HG02763 (cell line): Measurements from ENCODE around the gene VRK2.
"Not testable (repeated sequence)": the region's sequence is repeated elsewhere in the genome, so short reads cannot be mapped to it uniquely, and the experiment has no call there.

Source experiments
- ATAC-seq: cut with Tn5 transposase; IDR thresholded peaks from one replicate; pipeline ENCODE4 v1.9.1; 2021; ENCODE audit warnings: mild to moderate bottlenecking, moderate library complexity; ENCODE audit not compliant: unreplicated experiment

Gene VRK2

DNA sequence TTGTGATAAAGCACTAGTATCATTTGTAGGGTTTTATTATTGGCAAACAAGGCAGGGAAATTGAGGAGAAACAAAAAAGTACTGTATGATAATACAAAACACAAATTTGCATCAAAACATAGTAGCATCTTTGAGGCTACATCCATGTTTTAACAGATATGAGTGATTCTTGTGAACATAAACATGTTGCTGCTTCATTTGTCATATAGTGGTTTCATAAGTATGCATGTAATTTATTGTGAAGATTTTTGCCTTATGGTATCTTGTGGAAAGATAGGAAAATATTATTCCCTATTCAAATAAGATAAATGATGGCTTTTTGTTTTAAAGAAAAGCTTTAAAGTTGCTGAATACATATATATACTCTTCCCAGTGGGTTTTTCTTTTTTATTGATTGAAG lies 60.3 kb downstream of the VRK2 start:
- no peak for ATAC-seq

DNA sequence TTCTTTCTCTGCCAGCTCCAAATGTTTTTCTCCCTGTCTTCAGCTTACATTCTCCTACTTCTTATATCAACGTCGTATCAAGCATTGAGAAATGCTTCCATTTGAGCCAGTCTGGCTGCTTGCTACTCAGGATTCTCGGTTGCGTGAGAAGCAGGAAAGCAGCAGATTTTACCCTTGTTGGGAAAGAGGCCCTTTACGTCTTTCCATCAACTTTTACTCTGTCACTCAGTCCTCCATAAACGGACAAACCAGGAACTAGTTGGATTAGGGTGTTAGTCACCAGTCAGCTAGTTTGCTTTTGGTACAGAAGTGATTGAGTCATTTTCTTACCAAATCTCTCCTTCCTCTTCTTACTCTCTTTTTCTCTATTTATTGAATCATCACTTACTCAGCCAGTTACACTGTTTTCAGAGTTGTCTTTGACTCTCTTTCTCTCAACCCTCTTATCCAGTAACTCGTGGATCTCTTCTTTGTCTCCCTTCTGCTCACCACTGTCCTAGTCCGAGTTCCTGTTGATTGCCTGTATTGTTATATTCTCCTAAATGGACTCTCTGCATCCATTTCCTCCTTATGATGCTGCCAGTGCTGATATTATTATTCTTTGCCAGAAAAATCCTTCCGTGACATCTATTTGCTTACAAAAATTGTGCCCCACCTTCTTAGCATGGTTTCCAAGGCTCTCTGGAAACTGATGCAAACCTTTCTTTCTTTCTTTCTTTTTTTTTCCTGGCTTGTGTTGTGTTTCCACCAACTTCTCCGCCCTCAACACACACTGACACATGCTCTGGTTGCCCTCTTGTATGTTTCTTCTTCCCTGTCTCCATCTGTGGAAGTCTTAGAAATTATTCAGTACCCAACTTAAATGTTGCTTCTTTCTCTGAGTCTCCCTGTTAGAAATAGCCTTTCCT lies 61.5 kb downstream of the VRK2 start:
- ATAC-seq: no peak

DNA sequence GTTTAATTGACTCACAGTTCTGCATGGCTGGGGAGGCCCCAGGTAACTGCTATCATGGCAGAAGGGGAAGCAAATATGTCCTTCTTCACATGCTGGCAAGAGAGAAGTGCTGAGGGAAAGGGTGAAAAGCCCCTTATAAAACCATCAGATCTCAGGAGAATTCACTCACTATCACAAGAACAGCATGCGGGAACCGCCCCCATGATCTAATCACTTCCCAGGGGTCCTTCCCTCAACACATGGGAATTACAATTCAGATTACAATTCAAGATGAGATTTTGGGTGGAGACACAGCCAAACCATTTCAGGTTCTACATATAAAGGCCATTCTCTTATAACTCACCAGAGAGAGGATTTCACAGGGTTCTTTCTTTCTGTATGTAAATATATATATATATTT lies 62.9 kb downstream of the VRK2 start:
- ATAC-seq: no peak

DNA sequence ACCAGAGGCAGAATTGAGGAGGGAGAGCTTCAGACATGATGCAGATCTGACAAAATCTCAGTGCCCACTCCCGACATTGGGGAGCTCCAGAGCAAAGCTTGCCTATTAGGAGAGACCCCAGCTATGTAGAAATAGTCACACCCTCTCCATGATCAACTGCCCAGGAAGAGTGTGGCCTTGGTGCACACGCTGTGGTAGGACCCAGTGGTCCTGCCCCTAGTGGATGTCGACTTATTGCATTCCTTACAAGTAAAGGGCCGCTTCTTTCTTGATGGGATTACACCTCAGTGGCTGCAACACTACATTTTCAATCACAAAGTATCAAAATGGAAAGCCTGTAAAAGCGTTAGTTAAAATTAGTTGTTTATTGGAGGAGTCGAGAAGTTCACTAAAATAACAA lies 64.2 kb downstream of the VRK2 start:
- ATAC-seq: no peak

DNA sequence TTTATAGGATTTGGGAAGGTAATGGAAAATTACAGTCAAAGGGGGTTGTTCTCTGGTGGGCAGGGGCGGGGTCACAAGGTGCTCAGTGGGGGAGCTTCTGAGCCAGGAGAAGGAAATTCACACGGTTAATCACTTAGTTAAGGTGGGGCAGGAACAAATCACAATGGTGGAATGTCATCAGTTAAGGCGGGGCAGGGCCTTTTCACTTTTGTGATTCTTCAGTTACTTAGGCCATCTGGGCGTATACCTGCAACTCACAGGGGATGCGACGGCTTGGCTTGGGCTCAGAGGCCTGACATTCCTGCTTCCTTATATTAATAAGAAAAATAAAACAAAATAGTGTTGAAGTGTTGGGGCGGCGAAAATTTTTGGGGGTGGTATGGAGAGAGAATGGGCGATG lies 67.0 kb downstream of the VRK2 start:
- not testable (repeated sequence) for ATAC-seq

DNA sequence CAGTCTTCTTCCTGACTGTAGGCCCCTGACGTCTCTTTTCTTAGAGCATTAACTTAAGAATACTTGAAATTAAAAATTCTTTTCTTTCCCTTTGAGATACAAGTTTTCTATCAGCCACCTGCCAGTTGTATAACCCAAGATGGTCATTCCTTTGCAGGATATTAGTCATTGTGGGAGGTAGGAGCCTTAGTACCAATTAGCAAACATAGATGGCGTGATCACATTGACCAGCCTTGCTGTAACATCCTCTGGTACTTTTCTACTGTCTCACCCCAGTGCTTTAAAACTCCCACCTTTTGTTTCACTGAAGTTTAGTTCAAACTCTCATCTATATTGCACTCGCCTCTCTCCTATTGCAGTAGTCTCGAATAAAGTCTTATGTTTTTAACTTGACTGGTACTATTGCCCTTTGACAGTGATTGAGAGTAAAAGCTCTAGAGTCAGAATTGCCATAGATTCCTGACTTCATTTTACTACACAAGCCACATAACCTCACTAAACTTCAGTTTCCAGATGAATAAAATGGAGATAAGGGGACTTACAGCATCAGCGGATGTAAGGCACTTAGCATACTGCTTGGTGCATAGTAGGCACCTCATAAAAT lies 74.1 kb downstream of the VRK2 start:
- ATAC-seq: no peak

DNA sequence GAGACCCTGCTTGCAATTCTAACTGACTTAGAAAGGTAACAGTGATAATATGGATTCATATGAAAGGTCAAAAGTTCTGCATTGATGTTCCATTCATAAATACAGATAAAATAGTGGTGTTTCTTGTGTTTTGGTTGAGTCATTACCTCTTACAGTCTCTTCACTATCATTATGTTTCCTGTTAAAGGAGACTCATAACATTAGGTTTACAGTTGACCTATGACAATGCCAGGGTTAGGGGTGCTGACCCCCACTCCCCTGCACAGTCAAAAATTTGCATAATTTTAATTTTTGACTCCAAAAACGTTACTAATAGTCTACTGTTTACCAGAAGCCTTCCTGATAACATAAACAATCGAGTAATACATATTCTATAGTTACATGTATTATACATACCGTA lies 75.4 kb downstream of the VRK2 start:
- no peak for ATAC-seq

DNA sequence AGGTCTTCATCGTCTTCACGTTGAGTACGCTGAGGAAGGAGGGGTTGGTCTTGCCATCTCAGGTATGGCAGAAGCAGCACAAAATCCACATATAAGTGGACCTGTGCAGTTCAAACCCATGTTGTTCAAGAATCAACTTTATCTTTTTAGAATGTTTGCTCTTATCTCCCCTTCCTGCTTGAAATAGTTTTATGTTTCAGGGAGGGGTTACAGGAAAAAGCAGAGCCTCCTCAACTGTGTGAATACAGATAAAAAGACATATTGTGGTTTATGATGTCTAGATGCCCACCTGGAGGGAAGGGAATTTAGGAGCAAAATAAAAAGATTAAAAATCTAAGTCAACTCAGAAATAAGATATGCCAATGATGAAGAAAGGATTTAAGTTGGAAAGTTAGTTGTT lies 75.9 kb downstream of the VRK2 start:
- no peak for ATAC-seq

DNA sequence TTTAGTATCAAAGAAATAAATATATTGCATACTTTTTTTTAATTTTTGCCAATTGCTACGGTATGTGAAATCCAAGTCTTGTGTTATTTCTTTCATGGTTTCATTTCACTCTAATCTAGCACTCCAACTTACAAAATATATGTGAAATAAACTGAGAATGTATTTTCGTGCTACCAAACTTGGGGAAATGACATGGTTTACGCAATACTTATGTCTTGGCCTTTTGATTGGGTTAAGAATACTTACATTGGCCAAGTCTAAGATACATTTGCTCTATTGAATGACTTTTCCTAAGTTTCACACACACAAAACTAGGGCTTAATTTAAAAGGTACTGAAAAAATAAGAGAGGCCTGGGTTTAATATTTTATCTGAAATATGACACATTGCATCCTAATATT lies 80.5 kb downstream of the VRK2 start:
- ATAC-seq: no peak

DNA sequence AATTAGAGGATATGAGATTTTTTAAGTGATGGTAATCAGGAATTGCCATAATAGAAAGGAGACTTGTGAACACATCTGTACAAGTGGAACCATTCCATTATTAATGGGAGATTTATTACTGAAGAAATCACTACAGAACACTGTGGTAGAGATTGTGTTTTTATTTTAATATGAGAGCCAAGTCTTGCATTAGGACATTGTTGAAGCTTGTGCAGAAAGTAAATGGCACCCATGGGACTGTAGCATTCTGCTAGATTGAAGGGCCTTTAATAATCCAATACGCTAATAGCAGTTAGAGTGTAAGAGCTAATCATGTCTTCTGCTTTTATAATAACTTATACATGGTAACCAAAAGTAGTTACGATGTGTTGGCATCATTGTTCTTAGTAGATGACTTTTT lies 83.6 kb downstream of the VRK2 start:
- no peak for ATAC-seq

DNA sequence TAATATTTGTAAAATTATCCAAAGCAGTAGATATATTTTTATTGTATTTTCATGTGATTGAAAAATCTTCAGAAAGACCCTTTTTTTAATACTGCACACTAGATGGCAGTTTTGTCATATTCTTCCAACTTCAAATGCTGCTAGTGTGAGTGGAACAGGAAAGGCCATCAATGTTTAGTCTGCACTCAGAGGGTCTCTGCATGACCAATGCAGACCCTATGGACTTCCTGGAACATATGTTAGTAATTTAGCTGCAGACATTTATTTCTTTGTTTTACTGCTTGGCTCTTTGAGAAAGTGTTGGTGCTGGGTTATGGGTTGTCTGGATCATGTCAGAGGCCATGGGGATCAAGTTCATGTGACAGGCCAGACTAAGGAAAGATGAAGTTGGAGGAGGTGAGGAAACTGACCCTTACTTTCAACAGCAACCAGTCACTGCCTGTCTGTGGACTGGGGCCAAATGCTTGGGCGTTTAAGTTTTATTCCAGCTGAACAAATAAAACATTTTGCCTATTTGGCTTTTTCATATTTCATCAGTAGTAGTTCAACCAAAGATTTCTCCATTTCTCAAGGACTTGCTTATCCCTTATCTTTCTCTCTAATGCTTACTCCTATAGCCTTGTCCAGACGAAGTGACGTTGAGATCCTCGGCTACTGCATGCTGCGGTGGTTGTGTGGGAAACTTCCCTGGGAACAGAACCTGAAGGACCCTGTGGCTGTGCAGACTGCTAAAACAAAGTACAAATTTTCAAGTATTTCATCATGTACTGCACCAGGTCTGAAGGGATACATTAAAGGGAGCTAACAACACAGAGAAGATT lies 84.8 kb downstream of the VRK2 start:
- ATAC-seq: no peak

DNA sequence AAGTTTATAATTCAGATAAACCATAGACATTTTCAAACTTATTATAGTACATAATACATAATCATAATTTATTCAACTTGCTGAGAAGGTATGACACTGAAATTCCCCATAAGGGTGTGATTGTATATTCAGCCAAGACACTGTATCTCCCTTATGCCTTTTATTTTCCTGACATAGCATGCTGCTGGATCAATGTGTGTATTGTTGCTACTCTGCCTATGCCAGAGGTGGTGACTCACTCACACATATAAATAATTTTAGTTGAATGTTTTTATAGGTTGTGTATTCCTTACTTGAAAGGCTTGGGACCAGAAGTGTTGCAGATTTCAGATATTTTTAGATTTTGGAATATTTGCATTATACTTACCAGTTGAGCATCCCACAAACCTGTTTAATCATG lies 86.8 kb downstream of the VRK2 start:
- ATAC-seq: no peak

DNA sequence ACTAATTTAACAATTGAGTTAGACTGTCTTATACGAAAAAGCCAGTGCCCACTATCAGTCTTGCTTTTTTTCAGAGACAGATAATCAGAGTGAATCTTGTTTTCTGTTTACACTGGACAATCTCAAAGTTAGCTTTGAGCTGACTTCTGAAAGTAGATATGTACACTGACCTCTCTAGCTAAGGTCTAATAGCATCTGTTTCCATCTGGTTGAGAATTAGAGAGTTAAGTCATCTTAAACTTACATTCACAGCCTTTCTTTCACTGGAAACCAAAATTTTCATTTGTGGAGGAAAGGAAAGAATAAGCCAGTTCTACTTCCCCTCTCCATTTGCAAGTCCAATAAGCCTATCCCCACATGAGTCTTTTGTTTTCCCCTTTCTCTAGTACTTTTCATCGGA lies 89.3 kb downstream of the VRK2 start:
- no peak for ATAC-seq

DNA sequence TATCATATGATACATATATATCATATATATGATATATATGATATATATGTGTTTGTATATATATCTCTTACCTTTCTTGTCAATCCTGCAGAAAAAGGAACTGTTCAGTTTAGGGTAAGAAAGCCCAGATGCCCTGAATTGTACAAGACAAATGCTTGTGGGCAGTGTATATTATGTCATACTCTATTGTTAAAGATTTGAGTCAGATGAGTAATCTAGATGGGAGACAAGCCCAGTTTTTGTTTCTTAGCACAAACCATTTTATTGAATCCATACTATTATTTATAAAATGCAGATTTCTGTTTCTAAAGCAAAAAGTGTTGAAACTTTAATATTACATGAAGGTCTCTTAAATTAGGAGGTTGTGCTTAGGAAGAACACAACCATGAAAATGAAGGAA lies 90.6 kb downstream of the VRK2 start:
- no peak for ATAC-seq

DNA sequence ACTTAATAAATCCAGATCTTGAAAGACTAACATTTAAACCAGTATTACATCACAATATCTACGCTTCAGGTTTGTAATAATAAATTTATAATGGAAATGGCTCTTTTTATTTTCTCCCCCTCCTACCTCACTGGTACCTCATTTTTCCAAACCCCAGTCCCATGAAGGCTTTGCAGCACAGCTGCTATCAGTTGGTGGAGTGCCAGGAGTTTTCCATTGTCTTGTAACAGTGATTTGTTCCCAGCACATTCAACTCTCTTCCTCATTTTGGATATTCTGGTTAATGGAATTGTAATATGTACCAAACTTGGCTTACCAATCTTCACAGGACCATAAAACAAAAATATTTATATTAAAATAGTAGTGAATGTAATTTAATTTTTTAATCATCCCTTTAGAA lies 91.2 kb downstream of the VRK2 start:
- ATAC-seq: no peak

DNA sequence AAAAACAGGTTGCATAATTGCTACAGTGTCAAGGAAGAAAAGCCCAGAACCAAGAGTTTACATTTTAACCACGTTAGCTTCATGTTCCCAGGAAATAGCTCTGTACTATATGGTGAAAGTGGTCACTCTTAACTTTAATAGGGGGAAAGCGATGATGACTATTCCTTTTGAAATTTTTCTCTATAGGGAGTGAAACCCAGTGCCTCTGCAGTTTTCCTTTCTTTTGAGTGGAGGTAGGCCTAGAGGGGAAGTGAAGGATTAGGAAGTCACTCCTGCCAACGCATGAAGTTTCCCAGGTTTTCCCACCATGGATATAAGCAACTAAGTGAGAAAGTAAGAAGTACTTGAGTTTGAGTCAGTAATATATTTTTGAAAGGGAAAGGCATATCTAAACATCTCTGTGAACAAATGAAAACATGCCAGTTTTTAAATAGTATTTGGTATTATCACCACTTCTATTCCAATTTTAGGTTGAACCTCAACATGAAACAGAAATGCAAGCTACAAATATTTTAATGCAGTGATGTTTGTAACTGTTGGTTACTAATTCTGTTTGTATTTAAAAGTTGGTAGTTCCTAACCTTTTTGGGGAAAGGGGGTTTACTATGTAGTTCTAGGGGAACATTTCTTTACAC lies 91.9 kb downstream of the VRK2 start:
- no peak for ATAC-seq

DNA sequence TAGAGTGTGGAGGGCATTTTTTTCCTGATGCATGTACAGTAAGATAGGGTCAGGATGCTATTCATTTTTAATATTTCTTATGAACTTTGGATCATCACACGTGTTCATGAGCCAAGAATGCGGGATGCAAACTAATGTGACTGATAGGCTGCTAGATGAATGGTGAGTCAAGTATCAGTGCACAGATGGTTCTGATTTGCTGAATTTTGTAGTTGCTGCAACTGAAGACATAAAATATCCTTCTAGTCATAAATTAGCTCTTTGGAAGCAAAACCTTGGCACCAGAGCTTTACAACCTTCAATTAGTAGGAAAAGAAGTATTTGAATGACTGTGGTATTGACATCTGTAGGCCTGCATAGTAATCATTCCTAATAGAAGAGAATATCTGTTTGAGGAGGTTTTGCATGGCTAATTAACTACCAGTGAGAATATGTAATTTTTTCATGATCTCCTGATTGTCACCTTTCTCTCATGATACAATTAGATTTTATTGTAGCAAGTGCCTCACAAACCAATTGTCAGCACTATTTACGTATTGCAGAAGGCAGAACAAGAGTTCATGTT lies 94.0 kb downstream of the VRK2 start:
- no peak for ATAC-seq

DNA sequence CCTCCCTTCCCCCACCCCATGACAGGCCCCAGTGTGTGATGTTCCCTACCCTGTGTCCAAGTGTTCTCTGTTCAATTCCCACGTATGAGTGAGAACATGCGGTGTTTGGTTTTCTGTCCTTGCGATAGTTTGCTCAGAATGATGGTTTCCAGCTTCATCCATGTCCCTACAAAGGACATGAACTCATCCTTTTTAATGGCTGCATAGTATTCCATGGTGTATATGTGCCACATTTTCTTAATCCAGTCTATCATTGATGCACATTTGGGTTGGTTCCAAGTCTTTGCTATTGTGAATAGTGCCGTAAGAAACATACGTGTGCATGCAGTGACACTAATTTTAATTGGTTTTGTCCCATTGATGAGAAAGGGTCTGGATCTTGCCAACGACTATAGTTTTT lies 99.2 kb downstream of the VRK2 start:
- not testable (repeated sequence) for ATAC-seq

DNA sequence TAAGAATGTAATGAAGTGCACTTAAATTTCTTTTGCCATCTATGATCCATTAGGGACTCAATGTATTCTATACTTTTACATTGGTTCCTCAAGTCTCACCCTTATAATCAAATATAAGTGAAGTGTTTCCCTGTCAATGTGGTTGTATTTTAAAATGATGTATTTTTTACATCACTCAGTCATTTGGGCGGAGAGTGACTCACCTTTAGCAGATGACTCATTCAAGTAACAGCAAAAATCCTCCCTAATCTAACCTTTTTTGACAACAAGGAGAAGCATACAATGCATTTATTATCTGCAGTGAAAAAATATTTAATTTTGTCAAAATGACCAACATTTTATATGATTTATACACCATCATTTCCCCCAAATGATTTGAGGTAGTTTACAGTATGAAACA lies 100.1 kb downstream of the VRK2 start:
- no peak for ATAC-seq

DNA sequence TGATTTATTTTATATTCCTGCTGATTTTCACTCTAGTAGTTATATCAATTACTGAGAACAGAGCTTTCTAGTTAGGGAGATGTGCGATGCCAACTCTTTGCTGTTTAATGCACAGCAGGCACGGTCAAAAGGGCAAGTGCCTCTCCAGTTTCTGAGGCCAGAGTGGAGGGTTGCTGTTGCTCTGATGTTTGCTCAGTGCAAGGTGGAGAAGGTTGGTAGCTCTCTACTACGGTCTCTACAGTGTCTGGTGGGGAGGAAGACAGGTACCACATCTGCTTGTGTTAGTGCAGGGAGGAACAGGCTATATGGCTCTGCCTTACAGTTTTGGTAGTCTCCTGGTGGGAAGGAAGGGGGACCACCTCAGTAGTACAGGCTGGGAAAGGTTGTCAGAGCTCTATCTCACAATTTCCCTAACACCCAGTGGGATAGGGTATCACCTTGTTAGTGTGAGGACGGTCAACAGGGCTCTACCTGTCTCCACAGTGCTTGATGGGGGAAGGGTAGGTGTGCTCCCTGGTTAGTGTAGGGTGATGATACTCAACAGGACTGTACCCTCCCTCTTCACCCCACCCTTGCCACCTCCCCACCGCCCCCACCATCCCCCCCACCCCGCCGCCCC lies 108.7 kb downstream of the VRK2 start:
- ATAC-seq: no peak

DNA sequence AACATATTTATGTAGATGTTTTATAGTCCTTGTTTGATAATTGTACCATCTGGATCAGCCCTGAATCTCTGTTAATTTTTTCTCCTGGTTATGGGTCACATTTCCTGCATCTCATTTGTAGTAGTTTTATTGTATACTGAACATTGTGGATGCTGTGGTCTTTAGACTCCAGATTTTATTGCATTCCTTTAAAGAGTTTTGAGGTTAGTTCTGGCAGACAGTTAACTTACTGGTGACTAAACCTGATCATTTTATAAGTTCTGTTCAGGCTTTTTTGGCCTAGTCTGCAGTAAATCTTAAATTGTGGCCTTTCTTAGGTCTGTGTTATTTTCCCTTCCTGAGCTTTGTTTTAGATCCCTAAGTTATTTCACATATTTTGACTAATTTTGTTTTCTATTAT lies 110.2 kb downstream of the VRK2 start:
- ATAC-seq: no peak
